ENCODE results near the gene GCC1. TPM values are rescaled to one million over a fixed set of nuclear protein-coding genes. Genes with fewer than 3 reads are reported as not detected.
A peak's percentile ranks its signal among the peaks of the same experiment; 100 is the strongest.

Gene GCC1
- total RNA-seq, 1 experiment from 2014 or later, result 25.2 TPM

DNA sequence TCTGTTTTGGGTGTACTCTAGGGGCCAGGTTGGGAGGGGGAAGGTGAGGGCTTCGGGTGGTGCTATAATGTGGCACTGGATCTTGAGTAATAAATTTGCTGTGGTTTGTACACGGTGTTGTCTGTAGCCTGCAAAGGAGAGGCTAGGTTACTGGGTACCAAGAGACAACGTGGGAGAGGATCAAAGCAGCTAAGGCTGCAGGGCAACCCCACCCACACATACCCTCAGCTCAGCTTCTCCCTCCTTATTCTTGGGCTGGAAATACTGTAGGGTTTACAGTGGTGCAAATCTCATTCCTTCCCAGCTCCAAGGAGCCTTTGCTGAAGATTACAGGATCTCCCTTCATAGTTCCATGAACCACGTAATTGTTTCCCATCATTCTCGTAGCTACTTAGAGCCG is 6.2 kb upstream of the GCC1 start:
- peaks cover 10% of the 10 kb centered on the region for H3K4me1 ChIP-seq (replicated peaks; ENCODE audit: insufficient read depth)
- no peaks in the 10 kb centered on the region for H3K9me3 ChIP-seq (ENCODE audit: insufficient read depth, low read depth)
- no peak overlapping the region for H3K27ac ChIP-seq
- TF ChIP-seq EZH2 (IDR thresholded peaks at IDR 0.05; ENCODE audit: low read depth) (no peak), CTCF (conservative IDR thresholded peaks at IDR 0.05) (no peak)
- POLR2A ChIA-PET (ENCODE audit: unreplicated experiment), result interaction anchor here (0.7 kb wide), 1 partner anchor 9 kb away, joined by 8 read pairs; no protein-coding TSS in a partner anchor
- H3K36me3 ChIP-seq (ENCODE audit: low read depth), result 0 out of 2 replicates have a peak, but pooled peaks cover 7% of the 10 kb centered on the region
- H3K27me3 ChIP-seq (ENCODE audit: insufficient read depth, low read depth), result no peaks in the 10 kb centered on the region
- H3K79me2 ChIP-seq (ENCODE audit: low read depth), result peaks cover 17% of the 10 kb centered on the region
- CTCF ChIA-PET, result no interaction called here
- no peak for DNase-seq
- no peak overlapping the region for H3K4me2 ChIP-seq
- no TSS peak for BruUV-seq (replicated peaks)
- no peak overlapping the region for H2AFZ ChIP-seq
- no peaks in the 10 kb centered on the region; the same call in 1 of the 2 replicates for H3F3A ChIP-seq (ENCODE audit: insufficient read depth, low read depth)
- H4K20me1 ChIP-seq (ENCODE audit: insufficient read depth), result no peaks in the 10 kb centered on the region
- intact Hi-C loops (cut with micrococcal nuclease; ENCODE audit: unreplicated experiment), result no loop called here
- no peak overlapping the region for H3K4me3 ChIP-seq
- no peaks in the 10 kb centered on the region for H3K9me2 ChIP-seq (ENCODE audit: insufficient read depth)

- H3K36me3 ChIP-seq (ENCODE audit: low read depth), result 0 out of 2 replicates have a peak, but pooled peaks cover 7% of the 10 kb centered on the region
- H3K4me2 ChIP-seq, result no peak overlapping the region
- TF ChIP-seq EZH2 (IDR thresholded peaks at IDR 0.05; ENCODE audit: low read depth) (no peak), CTCF (conservative IDR thresholded peaks at IDR 0.05) (no peak)
- peaks cover 12% of the 10 kb centered on the region for H3K4me1 ChIP-seq (replicated peaks; ENCODE audit: insufficient read depth)
- H3F3A ChIP-seq (ENCODE audit: insufficient read depth, low read depth), result no peaks in the 10 kb centered on the region; the same call in 1 of the 2 replicates
- BruUV-seq (replicated peaks), result no TSS peak
- H3K9me3 ChIP-seq (ENCODE audit: insufficient read depth, low read depth), result no peaks in the 10 kb centered on the region
- ChIA-PET CTCF (no interaction called here), POLR2A (ENCODE audit: unreplicated experiment) (interaction anchor here (0.7 kb wide), 1 partner anchor 9 kb away, joined by 8 read pairs; no protein-coding TSS in a partner anchor)
- H3K9me2 ChIP-seq (ENCODE audit: insufficient read depth), result no peaks in the 10 kb centered on the region
- H2AFZ ChIP-seq, result no peak overlapping the region
- DNase-seq, result no peak
- H3K79me2 ChIP-seq (ENCODE audit: low read depth), result peaks cover 17% of the 10 kb centered on the region
- no peak overlapping the region for H3K4me3 ChIP-seq
- intact Hi-C loops (cut with micrococcal nuclease; ENCODE audit: unreplicated experiment), result no loop called here
- no peaks in the 10 kb centered on the region for H4K20me1 ChIP-seq (ENCODE audit: insufficient read depth)
- no peaks in the 10 kb centered on the region for H3K27me3 ChIP-seq (ENCODE audit: insufficient read depth, low read depth)
- H3K27ac ChIP-seq, result no peak overlapping the region
Measured at GRCh38 chr7:127591189-127591588, 5.8 kb upstream of the GCC1 start.

GRCh38 chr7:127589896-127590295 is 4.5 kb upstream of the GCC1 start:
- Histone ChIP-seq H3K36me3 (ENCODE audit: low read depth) (0 out of 2 replicates have a peak, but pooled peaks cover 7% of the 10 kb centered on the region), H3K4me2 (peak overlapping the region; percentile 73), H3K9me3 (ENCODE audit: insufficient read depth, low read depth) (no peaks in the 10 kb centered on the region), H3F3A (ENCODE audit: insufficient read depth, low read depth) (no peaks in the 10 kb centered on the region; the same call in 1 of the 2 replicates), H3K27me3 (ENCODE audit: insufficient read depth, low read depth) (no peaks in the 10 kb centered on the region), H3K79me2 (ENCODE audit: low read depth) (peaks cover 19% of the 10 kb centered on the region), H3K9me2 (ENCODE audit: insufficient read depth) (no peaks in the 10 kb centered on the region), H3K4me1 (replicated peaks; ENCODE audit: insufficient read depth) (peaks cover 19% of the 10 kb centered on the region), H3K27ac (no peak overlapping the region), H4K20me1 (ENCODE audit: insufficient read depth) (no peaks in the 10 kb centered on the region), H2AFZ (no peak overlapping the region), H3K4me3 (peak overlapping the region; percentile 98; the same call in 1 of the 2 replicates)
- TF ChIP-seq CTCF (conservative IDR thresholded peaks at IDR 0.05) (no peak), EZH2 (IDR thresholded peaks at IDR 0.05; ENCODE audit: low read depth) (no peak)
- BruUV-seq (replicated peaks), result no TSS peak
- POLR2A ChIA-PET (ENCODE audit: unreplicated experiment), result no interaction called here
- intact Hi-C loops (cut with micrococcal nuclease; ENCODE audit: unreplicated experiment), result loop anchor here (2.0 to 5.0 kb wide), 2 partner anchors 197 to 432 kb away; partner anchors contain the start of gene ZNF800
- CTCF ChIA-PET, result no interaction called here
- DNase-seq, result no peak

All from PC-9 (cell line).